ENCODE data around the gene RUNX3. TPM values are rescaled to one million over a fixed set of nuclear protein-coding genes. Genes with fewer than 3 reads are reported as not detected.

The RUNX3 gene
- polyA plus RNA-seq, 1 of the 3 experiments (the other 2 are of a cell fraction): not detected

GRCh38 chr1:24905355-24905978 is 24.6 kb downstream of the RUNX3 start (continued):
- TF ChIP-seq REST (IDR thresholded peaks at IDR 0.05; ENCODE audit: low read depth, low read length): no peak

GRCh38 chr1:24904731-24905354 is 25.2 kb downstream of the RUNX3 start:
- Histone ChIP-seq H3K9ac (no peak overlapping the region), H3K4me2 (no peak overlapping the region), H3K9me3 (no peaks in the 10 kb centered on the region), H4K20me1 (ENCODE audit: insufficient read depth) (no peaks in the 10 kb centered on the region), H3K4me3 (ENCODE audit: low read depth in 2 of 2, low read length in 1 of 2) (no peak overlapping the region), H2AFZ (ENCODE audit: low read depth) (no peak overlapping the region), H3K27me3 (ENCODE audit: insufficient read depth) (no peaks in the 10 kb centered on the region; the same call in 1 of the 2 replicates), H3K27ac (ENCODE audit: low read depth in 2 of 2, low read length in 1 of 2) (no peak overlapping the region), H3F3A (replicated peaks; ENCODE audit: insufficient read depth) (no peaks in the 10 kb centered on the region), H3K79me2 (ENCODE audit: insufficient read depth) (no peaks in the 10 kb centered on the region), H3K4me1 (ENCODE audit: control insufficient read depth in 1 of 2, insufficient read depth in 2 of 2, low read depth in 1 of 2, low read length in 1 of 2) (no peaks in the 10 kb centered on the region), H3K9me2 (no peaks in the 10 kb centered on the region), H3K36me3 (replicated peaks in 1 of 2; ENCODE audit: control insufficient read depth in 1 of 2, insufficient read depth in 2 of 2, low read length in 1 of 2) (no peaks in the 10 kb centered on the region)
- WGBS (ENCODE audit: low lambda C conversion rate): 76% methylated on average over 8 of the region's 11 CpGs
- no peak for DNase-seq
- ChIA-PET CTCF (interaction anchor here (1.1 kb wide), 1 partner anchor 57 kb away, joined by 3 read pairs; no protein-coding TSS in a partner anchor), POLR2A (no interaction called here)
- TF ChIP-seq PBX3 (IDR thresholded peaks at IDR 0.05): no peak
- TF ChIP-seq RXRA (IDR thresholded peaks at IDR 0.05; ENCODE audit: borderline replicate concordance, low read depth): no peak
- TF ChIP-seq JUND (IDR thresholded peaks at IDR 0.05): no peak
- no peak for TF ChIP-seq USF1 (IDR thresholded peaks at IDR 0.05; ENCODE audit: borderline replicate concordance, low read depth)
- TF ChIP-seq ELF1 (IDR thresholded peaks at IDR 0.05): no peak

- no peaks in the 10 kb centered on the region for H3F3A ChIP-seq (replicated peaks; ENCODE audit: insufficient read depth)
- H3K27ac ChIP-seq (ENCODE audit: low read depth in 2 of 2, low read length in 1 of 2): no peak overlapping the region
- no peak overlapping the region for H3K4me3 ChIP-seq (ENCODE audit: low read depth in 2 of 2, low read length in 1 of 2)
- no peaks in the 10 kb centered on the region for H3K79me2 ChIP-seq (ENCODE audit: insufficient read depth)
- no peaks in the 10 kb centered on the region; the same call in 1 of the 2 replicates for H3K27me3 ChIP-seq (ENCODE audit: insufficient read depth)
- H4K20me1 ChIP-seq (ENCODE audit: insufficient read depth): no peaks in the 10 kb centered on the region
- CTCF ChIA-PET: no interaction called here
- H3K4me2 ChIP-seq: no peak overlapping the region
- no peak overlapping the region for H2AFZ ChIP-seq (ENCODE audit: low read depth)
- no peaks in the 10 kb centered on the region for H3K4me1 ChIP-seq (ENCODE audit: control insufficient read depth in 1 of 2, insufficient read depth in 2 of 2, low read depth in 1 of 2, low read length in 1 of 2)
- POLR2A ChIA-PET: no interaction called here
- no peaks in the 10 kb centered on the region for H3K36me3 ChIP-seq (replicated peaks in 1 of 2; ENCODE audit: control insufficient read depth in 1 of 2, insufficient read depth in 2 of 2, low read length in 1 of 2)
- H3K9me3 ChIP-seq: no peaks in the 10 kb centered on the region
- no peaks in the 10 kb centered on the region for H3K9me2 ChIP-seq
- no peak overlapping the region for H3K9ac ChIP-seq
- 76% methylated on average over 12 of the region's 25 CpGs for WGBS (ENCODE audit: low lambda C conversion rate)
- no peak for DNase-seq
- TF ChIP-seq NRF1 (IDR thresholded peaks at IDR 0.05; ENCODE audit: low read depth, low read length) (no peak), POLR2AphosphoS5 (IDR thresholded peaks at IDR 0.05; ENCODE audit: low read depth, low read length) (no peak), CTCF (IDR thresholded peaks at IDR 0.05) (no peak), CHD2 (IDR thresholded peaks at IDR 0.05; ENCODE audit: low read length, partially characterized antibody) (no peak), EZH2phosphoT487 (IDR thresholded peaks at IDR 0.05; ENCODE audit: borderline replicate concordance, low read depth) (no peak), FOSL2 (IDR thresholded peaks at IDR 0.05; ENCODE audit: borderline replicate concordance, low read depth) (no peak), TAF1 (IDR thresholded peaks at IDR 0.05; ENCODE audit: borderline replicate concordance, low read depth, low read length) (no peak), MXI1 (IDR thresholded peaks at IDR 0.05; ENCODE audit: low read depth, low read length) (no peak), YY1 (IDR thresholded peaks at IDR 0.05; ENCODE audit: low read depth) (no peak), RXRA (IDR thresholded peaks at IDR 0.05; ENCODE audit: borderline replicate concordance, low read depth) (no peak), FOXM1 (IDR thresholded peaks at IDR 0.05; ENCODE audit: low read depth) (no peak), NFIC (IDR thresholded peaks at IDR 0.05; ENCODE audit: borderline replicate concordance) (no peak)
Observed at GRCh38 chr1:24903955-24904730, 25.9 kb downstream of the RUNX3 start.
